H9 (cell line): Measurements from ENCODE around the gene CMTM2. TPM values are rescaled to one million over a fixed set of nuclear protein-coding genes. Genes with fewer than 3 reads are reported as not detected.

ENCODE experiments used
- DNase-seq: peaks from one replicate; pipeline ENCODE4 v3.0.0-alpha.2; 2017
- H2AFZ ChIP-seq: one replicate; pipeline ENCODE4 v1.6.1; 2013; ENCODE audit warnings: mild to moderate bottlenecking, low read length, control low read depth, moderate library complexity
- H2AK5ac ChIP-seq: 2 replicates; pipeline ENCODE4 v1.6.1; 2013; ENCODE audit warnings: low read length, control low read depth, mixed read lengths; ENCODE audit not compliant: insufficient read length
- H2BK120ac ChIP-seq: one replicate; pipeline ENCODE4 v1.6.1; 2013; ENCODE audit warnings: low read depth, mild to moderate bottlenecking, low read length, control low read depth, inconsistent platforms; ENCODE audit not compliant: poor library complexity, severe bottlenecking
- H2BK12ac ChIP-seq: 2 replicates; pipeline ENCODE4 v1.6.1; 2013; ENCODE audit warnings: low read length, control low read depth, mixed read lengths, low read depth; ENCODE audit not compliant: insufficient read length
- H2BK15ac ChIP-seq: 2 replicates; pipeline ENCODE4 v1.6.1; 2013; ENCODE audit warnings: low read depth, low read length, control low read depth
- H2BK20ac ChIP-seq: one replicate; pipeline ENCODE4 v1.6.1; 2013; ENCODE audit warnings: low read depth, mild to moderate bottlenecking, low read length, control low read depth, inconsistent platforms; ENCODE audit not compliant: poor library complexity, severe bottlenecking
- H2BK5ac ChIP-seq: 2 replicates; pipeline ENCODE4 v1.6.1; 2013; ENCODE audit warnings: low read length, control low read depth, mixed read lengths; ENCODE audit not compliant: insufficient read length
- H3K14ac ChIP-seq: 2 replicates; pipeline ENCODE4 v1.6.1; 2013; ENCODE audit warnings: low read length, control low read depth; ENCODE audit not compliant: insufficient read depth
- H3K18ac ChIP-seq: 2 replicates; pipeline ENCODE4 v1.6.1; 2013; ENCODE audit warnings: low read depth, mild to moderate bottlenecking, mixed read lengths, low read length, control low read depth; ENCODE audit not compliant: insufficient read length
- H3K23ac ChIP-seq: 2 replicates; pipeline ENCODE4 v1.6.1; 2013; ENCODE audit warnings: low read length, control low read depth, mixed read lengths, low read depth; ENCODE audit not compliant: insufficient read length
- H3K23me2 ChIP-seq: 2 replicates; pipeline ENCODE4 v1.6.1; 2013; ENCODE audit warnings: low read depth, mild to moderate bottlenecking, mixed read lengths, low read length, control low read depth; ENCODE audit not compliant: insufficient read length, poor library complexity, severe bottlenecking
- H3K27ac ChIP-seq: 2 replicates; pipeline ENCODE4 v1.5.1; 2013; ENCODE audit warnings: low read length, control low read depth, mixed read lengths, low read depth; ENCODE audit not compliant: insufficient read length
- H3K27me3 ChIP-seq: 2 replicates; pipeline ENCODE4 v1.6.1; 2013; ENCODE audit warnings: low read length, control low read depth, inconsistent platforms; ENCODE audit not compliant: insufficient read depth
- H3K4ac ChIP-seq: 2 replicates; pipeline ENCODE4 v1.6.1; 2013; ENCODE audit warnings: low read depth, mild to moderate bottlenecking, control low read depth, inconsistent platforms, low read length, moderate library complexity
- H3K4me1 ChIP-seq: 2 replicates; pipeline ENCODE4 v1.6.1; 2013; ENCODE audit warnings: low read length, control low read depth, inconsistent platforms; ENCODE audit not compliant: insufficient read depth
- H3K4me2 ChIP-seq: 2 replicates; pipeline ENCODE4 v1.6.1; 2013; ENCODE audit warnings: low read length, control low read depth, mixed read lengths; ENCODE audit not compliant: insufficient read length, insufficient read depth
- H3K56ac ChIP-seq: 2 replicates; pipeline ENCODE4 v1.6.1; 2013; ENCODE audit warnings: low read depth, mild to moderate bottlenecking, mixed read lengths, low read length, control low read depth; ENCODE audit not compliant: insufficient read length
- H3K79me1 ChIP-seq: 2 replicates; pipeline ENCODE4 v1.6.1; 2013; ENCODE audit warnings: low read depth, mild to moderate bottlenecking, moderate library complexity, low read length, control low read depth, inconsistent platforms; ENCODE audit not compliant: insufficient read depth, poor library complexity, severe bottlenecking
- H3K79me2 ChIP-seq: 2 replicates; pipeline ENCODE4 v1.6.1; 2013; ENCODE audit warnings: low read length, control low read depth, inconsistent platforms; ENCODE audit not compliant: insufficient read depth
- H3K9ac ChIP-seq: 2 replicates; pipeline ENCODE4 v1.6.1; 2013; ENCODE audit warnings: low read length, control low read depth, mixed read lengths; ENCODE audit not compliant: insufficient read length; ENCODE audit errors: extremely low read depth
- H3K9me3 ChIP-seq: one replicate; pipeline ENCODE4 v1.6.1; 2013; ENCODE audit warnings: low read depth, low read length, inconsistent platforms; ENCODE audit not compliant: control insufficient read depth
- H3T11ph ChIP-seq: one replicate; pipeline ENCODE4 v1.6.1; 2013; ENCODE audit warnings: mild to moderate bottlenecking, low read length, control low read depth, inconsistent platforms
- H4K20me1 ChIP-seq: one replicate; pipeline ENCODE4 v1.6.1; 2013; ENCODE audit not compliant: control insufficient read depth, insufficient read length, insufficient read depth
- H4K5ac ChIP-seq: 2 replicates; pipeline ENCODE4 v1.6.1; 2013; ENCODE audit warnings: low read depth, mild to moderate bottlenecking, mixed read lengths, low read length, control low read depth; ENCODE audit not compliant: insufficient read length
- H4K8ac ChIP-seq: replicated peaks from 2 replicates; pipeline ENCODE4 v1.6.1; 2013; ENCODE audit warnings: low read length, control low read depth, mixed read lengths, low read depth; ENCODE audit not compliant: insufficient read length
- H4K91ac ChIP-seq: 2 replicates; pipeline ENCODE4 v1.6.1; 2013; ENCODE audit warnings: low read depth, mild to moderate bottlenecking, moderate library complexity, mixed read lengths, low read length, control low read depth; ENCODE audit not compliant: insufficient read length
- H3K27ac Mint-ChIP-seq, 3 experiments: 2 replicates in 2 of 3; 3 replicates in 1 of 3; pipeline ENCODE4 v1.8.0; 2020 to 2021; ENCODE audit warnings: mixed read lengths in 3 of 3, mild to moderate bottlenecking in 1 of 3, moderate library complexity in 1 of 3
- H3K27me3 Mint-ChIP-seq: 2 replicates; pipeline ENCODE4 v1.8.0; 2021; ENCODE audit warnings: low read depth, mild to moderate bottlenecking, moderate library complexity, mixed read lengths
- H3K36me3 Mint-ChIP-seq, 3 experiments: 2 replicates in 2 of 3; 3 replicates in 1 of 3; pipeline ENCODE4 v1.8.0; 2020 to 2021; ENCODE audit warnings: low read depth in 3 of 3, mixed read lengths in 3 of 3; ENCODE audit not compliant: insufficient read depth in 1 of 3
- H3K4me1 Mint-ChIP-seq, 2 experiments: 2 replicates each; pipeline ENCODE4 v1.8.0; 2020; ENCODE audit warnings: mixed read lengths in 2 of 2
- H3K4me3 Mint-ChIP-seq, 2 experiments: 2 replicates in 1 of 2; 3 replicates in 1 of 2; pipeline ENCODE4 v1.8.0; 2020 to 2021; ENCODE audit warnings: mild to moderate bottlenecking in 2 of 2, mixed read lengths in 2 of 2, moderate library complexity in 1 of 2
- H3K9me3 Mint-ChIP-seq, 2 experiments: 2 replicates in 1 of 2; 3 replicates in 1 of 2; pipeline ENCODE4 v1.8.0; 2020; ENCODE audit warnings: mild to moderate bottlenecking in 2 of 2, mixed read lengths in 2 of 2, moderate library complexity in 1 of 2
- WGBS: extraction: QIAGEN DNeasy Blood & Tissue Kit; methylation state at CpG from one replicate; pipeline ENCODE4 v1.1.7; 2013; ENCODE audit warnings: missing lambda C conversion rate, low lambda C conversion rate, mixed read lengths; ENCODE audit not compliant: insufficient read length; ENCODE audit errors: extremely low coverage; 5-methylcytosine and 5-hydroxymethylcytosine counted together
- total RNA-seq: library from RNA; stranded (reverse); gene quantifications from 2 replicates; pipeline ENCODE4 v1.2.1, GENCODE V29; 2021
- TF ChIP-seq, protein P1 (sequence below): fragments of 200-600 bp; sonication (generic); conservative IDR thresholded peaks from 3 replicates; pipeline ENCODE4 v1.8.0; 2021; ENCODE audit warnings: antibody characterized with exemption, mild to moderate bottlenecking

The CMTM2 gene
- total RNA-seq, 1 experiment from 2014 or later: not detected

DNA sequence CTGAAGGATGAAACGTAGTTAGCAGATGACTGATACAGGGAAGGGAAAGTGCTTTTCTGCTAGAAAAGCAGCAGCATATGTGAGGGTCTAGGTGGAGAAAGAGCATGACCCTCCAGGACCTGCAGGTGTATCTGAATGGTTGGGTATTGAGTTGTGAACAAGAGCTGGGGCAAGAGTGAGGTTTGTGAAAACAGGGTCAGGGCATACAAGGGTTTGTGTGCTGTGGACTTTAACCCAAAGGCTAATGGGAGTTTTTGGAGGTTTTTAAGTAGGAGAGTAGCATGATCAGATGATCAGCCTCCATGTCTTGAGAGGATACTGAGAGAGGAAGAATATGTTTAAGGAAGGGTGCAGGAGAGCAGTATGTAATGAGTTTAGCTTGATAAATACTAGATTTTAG lies 19.2 kb upstream of the CMTM2 start:
- DNase-seq: no peak
- H3K4me1 Mint-ChIP-seq: no peaks in the 10 kb centered on the region
- no peaks in the 10 kb centered on the region for H3K79me1 ChIP-seq
- H3K4me3 Mint-ChIP-seq: no peak overlapping the region
- no peak overlapping the region for H3T11ph ChIP-seq
- H2BK12ac ChIP-seq: no peak overlapping the region
- H4K8ac ChIP-seq: no peak overlapping the region
- no peak overlapping the region for H3K14ac ChIP-seq
- H3K27me3 ChIP-seq: no peaks in the 10 kb centered on the region
- H3K36me3 Mint-ChIP-seq: peaks cover 0 to 12% (median 11%) of the 10 kb centered on the region in 3 experiments; a peak in 4 of 7 replicates
- no peak overlapping the region for H3K56ac ChIP-seq
- no peak overlapping the region for H2BK20ac ChIP-seq
- peaks cover 3% of the 10 kb centered on the region for H4K20me1 ChIP-seq
- H2BK15ac ChIP-seq: no peak overlapping the region
- no peaks in the 10 kb centered on the region for H3K27me3 Mint-ChIP-seq
- WGBS: no CpG with 5 or more reads among the region's 1 CpG
- H3K4ac ChIP-seq: no peak overlapping the region
- no peak overlapping the region for H3K4me2 ChIP-seq
- H3K27ac ChIP-seq: no peak overlapping the region
- no peak overlapping the region for H3K23ac ChIP-seq
- H3K23me2 ChIP-seq: no peaks in the 10 kb centered on the region
- H2AK5ac ChIP-seq: no peak overlapping the region
- no peaks in the 10 kb centered on the region for H3K9me3 Mint-ChIP-seq
- no peak overlapping the region for H4K91ac ChIP-seq
- H3K18ac ChIP-seq: no peak overlapping the region
- H4K5ac ChIP-seq: no peak overlapping the region
- H2BK5ac ChIP-seq: no peak overlapping the region
- H2AFZ ChIP-seq: no peak overlapping the region
- TF ChIP-seq, protein P1, sequence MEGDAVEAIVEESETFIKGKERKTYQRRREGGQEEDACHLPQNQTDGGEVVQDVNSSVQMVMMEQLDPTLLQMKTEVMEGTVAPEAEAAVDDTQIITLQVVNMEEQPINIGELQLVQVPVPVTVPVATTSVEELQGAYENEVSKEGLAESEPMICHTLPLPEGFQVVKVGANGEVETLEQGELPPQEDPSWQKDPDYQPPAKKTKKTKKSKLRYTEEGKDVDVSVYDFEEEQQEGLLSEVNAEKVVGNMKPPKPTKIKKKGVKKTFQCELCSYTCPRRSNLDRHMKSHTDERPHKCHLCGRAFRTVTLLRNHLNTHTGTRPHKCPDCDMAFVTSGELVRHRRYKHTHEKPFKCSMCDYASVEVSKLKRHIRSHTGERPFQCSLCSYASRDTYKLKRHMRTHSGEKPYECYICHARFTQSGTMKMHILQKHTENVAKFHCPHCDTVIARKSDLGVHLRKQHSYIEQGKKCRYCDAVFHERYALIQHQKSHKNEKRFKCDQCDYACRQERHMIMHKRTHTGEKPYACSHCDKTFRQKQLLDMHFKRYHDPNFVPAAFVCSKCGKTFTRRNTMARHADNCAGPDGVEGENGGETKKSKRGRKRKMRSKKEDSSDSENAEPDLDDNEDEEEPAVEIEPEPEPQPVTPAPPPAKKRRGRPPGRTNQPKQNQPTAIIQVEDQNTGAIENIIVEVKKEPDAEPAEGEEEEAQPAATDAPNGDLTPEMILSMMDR: no peak
- H3K4me1 ChIP-seq: no peaks in the 10 kb centered on the region
- H2BK120ac ChIP-seq: no peak overlapping the region
- H3K79me2 ChIP-seq: no peaks in the 10 kb centered on the region
- H3K9ac ChIP-seq: no peak overlapping the region
- H3K27ac Mint-ChIP-seq: no peak overlapping the region
- H3K9me3 ChIP-seq: no peaks in the 10 kb centered on the region
